NB4 (cell line): ENCODE results near the gene BCL10.

Source experiments
- MYC ChIP-seq: IDR thresholded peaks from 2 replicates; pipeline ENCODE4 v1.6.1; 2011; ENCODE audit warnings: low read depth, low read length
- POLR2A ChIP-seq: IDR thresholded peaks from 2 replicates; pipeline ENCODE4 v1.6.1; 2011; ENCODE audit warnings: mild to moderate bottlenecking; ENCODE audit not compliant: insufficient read length; ENCODE audit errors: extremely low read depth
- TF ChIP-seq, protein P1 (sequence below): IDR thresholded peaks from one replicate; pipeline ENCODE4 v1.5.1; 2012; ENCODE audit warnings: low read depth, low read length
- TF ChIP-seq, protein P2 (sequence below): IDR thresholded peaks from 2 replicates; pipeline ENCODE4 v1.6.1; 2011; ENCODE audit warnings: low read depth, low read length

DNA sequence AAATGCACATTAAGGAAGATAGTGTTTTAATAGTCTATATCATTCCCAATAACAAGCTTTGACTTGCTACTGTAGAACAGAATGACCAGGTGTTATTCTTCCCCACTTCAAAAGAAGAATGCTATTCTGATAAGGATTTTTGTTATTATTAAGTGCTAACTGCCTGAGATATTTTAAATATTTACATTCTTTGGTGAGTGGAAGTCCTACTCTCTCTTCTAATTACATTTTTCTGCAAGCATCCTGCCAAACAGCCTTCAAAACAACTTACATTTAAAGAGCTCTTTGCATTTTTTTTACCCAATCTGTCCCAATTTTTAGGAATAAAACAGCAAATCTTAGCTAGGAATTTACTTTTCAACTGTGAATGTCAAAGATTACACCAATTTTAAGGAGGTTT is 52.1 kb downstream of the BCL10 start:
- TF ChIP-seq, protein P1, sequence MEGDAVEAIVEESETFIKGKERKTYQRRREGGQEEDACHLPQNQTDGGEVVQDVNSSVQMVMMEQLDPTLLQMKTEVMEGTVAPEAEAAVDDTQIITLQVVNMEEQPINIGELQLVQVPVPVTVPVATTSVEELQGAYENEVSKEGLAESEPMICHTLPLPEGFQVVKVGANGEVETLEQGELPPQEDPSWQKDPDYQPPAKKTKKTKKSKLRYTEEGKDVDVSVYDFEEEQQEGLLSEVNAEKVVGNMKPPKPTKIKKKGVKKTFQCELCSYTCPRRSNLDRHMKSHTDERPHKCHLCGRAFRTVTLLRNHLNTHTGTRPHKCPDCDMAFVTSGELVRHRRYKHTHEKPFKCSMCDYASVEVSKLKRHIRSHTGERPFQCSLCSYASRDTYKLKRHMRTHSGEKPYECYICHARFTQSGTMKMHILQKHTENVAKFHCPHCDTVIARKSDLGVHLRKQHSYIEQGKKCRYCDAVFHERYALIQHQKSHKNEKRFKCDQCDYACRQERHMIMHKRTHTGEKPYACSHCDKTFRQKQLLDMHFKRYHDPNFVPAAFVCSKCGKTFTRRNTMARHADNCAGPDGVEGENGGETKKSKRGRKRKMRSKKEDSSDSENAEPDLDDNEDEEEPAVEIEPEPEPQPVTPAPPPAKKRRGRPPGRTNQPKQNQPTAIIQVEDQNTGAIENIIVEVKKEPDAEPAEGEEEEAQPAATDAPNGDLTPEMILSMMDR, result no peak
- TF ChIP-seq POLR2A (no peak), MYC (no peak)
- TF ChIP-seq, protein P2, sequence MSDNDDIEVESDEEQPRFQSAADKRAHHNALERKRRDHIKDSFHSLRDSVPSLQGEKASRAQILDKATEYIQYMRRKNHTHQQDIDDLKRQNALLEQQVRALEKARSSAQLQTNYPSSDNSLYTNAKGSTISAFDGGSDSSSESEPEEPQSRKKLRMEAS, result no peak
